Measurements from ENCODE around the gene ATXN1.
"Not testable (repeated sequence)": the region's sequence is repeated elsewhere in the genome, so short reads cannot be mapped to it uniquely, and the experiment has no call there.

The ATXN1 gene

GRCh38 chr6:16543521-16543920 lies 217.7 kb downstream of the ATXN1 start:
- Histone ChIP-seq H3K36me3 (replicated peaks) (no peaks in the 10 kb centered on the region), H3K4me3 (ENCODE audit: low read depth, low read length) (no peak overlapping the region), H3K27me3 (replicated peaks) (no peaks in the 10 kb centered on the region), H3K27ac (peak overlapping the region; percentile 68)
- no peak for DNase-seq
- in situ Hi-C loops (cut with HindIII; ENCODE audit: low pct_ligation_motif_present, low sequenced_read_pairs) = no loop called here
- TF ChIP-seq CTCF (IDR thresholded peaks at IDR 0.05; ENCODE audit: low read depth, low read length, missing control alignments) = no peak

GRCh38 chr6:16542070-16542469 lies 219.2 kb downstream of the ATXN1 start:
- in situ Hi-C loops (cut with HindIII; ENCODE audit: low pct_ligation_motif_present, low sequenced_read_pairs) = no loop called here
- TF ChIP-seq CTCF (IDR thresholded peaks at IDR 0.05; ENCODE audit: low read depth, low read length, missing control alignments) = no peak
- no peaks in the 10 kb centered on the region for H3K36me3 ChIP-seq (replicated peaks)
- no peak overlapping the region for H3K27ac ChIP-seq
- H3K27me3 ChIP-seq (replicated peaks) = no peaks in the 10 kb centered on the region
- no peak for DNase-seq
- no peak overlapping the region for H3K4me3 ChIP-seq (ENCODE audit: low read depth, low read length)

- peak overlapping the region; percentile 22 for H3K27ac ChIP-seq
- no peaks in the 10 kb centered on the region for H3K36me3 ChIP-seq (replicated peaks)
- H3K4me3 ChIP-seq (ENCODE audit: low read depth, low read length) = no peak overlapping the region
- TF ChIP-seq CTCF (IDR thresholded peaks at IDR 0.05; ENCODE audit: low read depth, low read length, missing control alignments) = peak; percentile 37
- no peak for DNase-seq
- H3K27me3 ChIP-seq (replicated peaks) = no peaks in the 10 kb centered on the region
- in situ Hi-C loops (cut with HindIII; ENCODE audit: low pct_ligation_motif_present, low sequenced_read_pairs) = no loop called here
These were observed 220.2 kb downstream of the ATXN1 start for GRCh38 chr6:16540804-16541752.

GRCh38 chr6:16540383-16540782 lies 220.9 kb downstream of the ATXN1 start:
- H3K4me3 ChIP-seq (ENCODE audit: low read depth, low read length); H3K27ac ChIP-seq; H3K36me3 ChIP-seq (replicated peaks); H3K27me3 ChIP-seq (replicated peaks); DNase-seq; in situ Hi-C loops (cut with HindIII; ENCODE audit: low pct_ligation_motif_present, low sequenced_read_pairs): not testable (repeated sequence)

GRCh38 chr6:16539086-16539931 lies 222.0 kb downstream of the ATXN1 start:
- Histone ChIP-seq H3K36me3 (replicated peaks) (no peaks in the 10 kb centered on the region), H3K27ac (no peak overlapping the region), H3K4me3 (ENCODE audit: low read depth, low read length) (no peak overlapping the region), H3K27me3 (replicated peaks) (no peaks in the 10 kb centered on the region)
- no peak for DNase-seq
- TF ChIP-seq CTCF (IDR thresholded peaks at IDR 0.05; ENCODE audit: low read depth, low read length, missing control alignments) = no peak
- in situ Hi-C loops (cut with HindIII; ENCODE audit: low pct_ligation_motif_present, low sequenced_read_pairs) = no loop called here

GRCh38 chr6:16535564-16535963 lies 225.7 kb downstream of the ATXN1 start:
- Histone ChIP-seq H3K27ac (no peak overlapping the region), H3K36me3 (replicated peaks) (no peaks in the 10 kb centered on the region), H3K4me3 (ENCODE audit: low read depth, low read length) (no peak overlapping the region), H3K27me3 (replicated peaks) (no peaks in the 10 kb centered on the region)
- no peak for DNase-seq
- in situ Hi-C loops (cut with HindIII; ENCODE audit: low pct_ligation_motif_present, low sequenced_read_pairs) = no loop called here
- no peak for TF ChIP-seq CTCF (IDR thresholded peaks at IDR 0.05; ENCODE audit: low read depth, low read length, missing control alignments)

Data from brain microvascular endothelial cell (primary cell).